H1 (cell line): ENCODE measurements around the gene ETV7.

ENCODE experiments used
- EP300 ChIP-seq, 2 experiments: IDR thresholded peaks; 1 replicate in 1 of 2; 2 replicates in 1 of 2; pipeline ENCODE4 v1.6.1; 2011 to 2012; ENCODE audit warnings: low read depth in 2 of 2, low read length in 2 of 2, mild to moderate bottlenecking in 2 of 2, borderline replicate concordance in 1 of 2, inconsistent platforms in 1 of 2, moderate library complexity in 1 of 2
- GABPA ChIP-seq: IDR thresholded peaks from 2 replicates; pipeline ENCODE4 v1.6.1; 2011; ENCODE audit warnings: mild to moderate bottlenecking, low read length, moderate library complexity, borderline replicate concordance; ENCODE audit not compliant: insufficient read depth
- POLR2A ChIP-seq, 2 experiments: IDR thresholded peaks; 1 replicate in 1 of 2; 2 replicates in 1 of 2; pipeline ENCODE4 v1.6.1; 2011; ENCODE audit warnings: low read depth in 2 of 2, low read length in 2 of 2, mild to moderate bottlenecking in 2 of 2; ENCODE audit errors: control extremely low read depth in 1 of 2
- POLR2AphosphoS5 ChIP-seq: IDR thresholded peaks from 2 replicates; pipeline ENCODE4 v1.6.1; 2011; ENCODE audit warnings: low read depth, low read length

GRCh38 chr6:36413489-36414480 lies 26.3 kb upstream of the ETV7 start:
- TF ChIP-seq GABPA: no peak
- no peak for TF ChIP-seq EP300 (IDR thresholded peaks at IDR 0.05; ENCODE audit: borderline replicate concordance in 1 of 2, low read depth in 2 of 2, low read length in 2 of 2)
- no peak for TF ChIP-seq POLR2A (IDR thresholded peaks at IDR 0.05; ENCODE audit: control extremely low read depth in 1 of 2, low read depth in 2 of 2, low read length in 2 of 2)
- TF ChIP-seq POLR2AphosphoS5: no peak
